ENCODE measurements around the gene CEP120.
A peak's percentile ranks its signal among the peaks of the same experiment; 100 is the strongest.
"Not testable (repeated sequence)": the region's sequence is repeated elsewhere in the genome, so short reads cannot be mapped to it uniquely, and the experiment has no call there.

CEP120 gene

DNA sequence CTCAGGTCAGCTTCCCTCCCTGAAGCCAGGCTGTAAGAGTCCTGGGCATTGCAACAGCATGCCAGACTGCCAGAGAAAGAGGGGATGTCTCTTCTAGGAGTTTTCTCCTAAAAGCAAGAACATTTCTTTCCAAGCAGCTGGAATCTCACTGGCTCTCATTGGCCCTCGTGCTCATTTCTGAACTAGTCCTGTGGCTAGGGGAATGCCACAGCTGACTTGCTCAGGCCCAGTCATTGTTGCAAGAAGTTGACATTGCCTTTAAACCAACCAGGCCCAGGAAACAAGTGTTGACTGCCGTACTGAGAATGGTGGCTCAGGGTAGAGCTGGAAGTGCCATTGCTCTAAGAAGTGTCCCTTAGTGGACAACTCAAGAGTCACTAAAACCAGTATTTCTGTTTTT is 15.0 kb upstream of the CEP120 start:
- DNase-seq = no peak

DNA sequence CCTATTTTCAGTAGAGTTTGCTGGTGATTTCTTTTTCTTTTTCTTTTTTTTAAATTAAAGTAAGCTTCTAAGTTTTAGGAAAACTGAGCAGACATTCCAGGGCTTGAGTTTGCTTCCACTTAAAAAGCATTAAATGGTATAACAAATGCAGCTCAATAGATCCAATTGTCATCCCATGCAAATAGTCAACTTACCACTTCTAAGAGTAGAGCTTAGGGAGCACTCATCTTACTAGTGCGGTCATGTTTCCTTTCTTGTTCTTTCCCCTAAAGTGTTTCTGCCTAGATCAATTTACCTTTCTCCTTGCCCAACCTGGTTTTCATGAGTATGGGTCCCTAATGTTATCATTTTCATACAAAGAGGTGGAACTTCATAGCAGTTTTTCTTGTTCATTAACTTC is 13.0 kb upstream of the CEP120 start:
- DNase-seq = no peak

DNA sequence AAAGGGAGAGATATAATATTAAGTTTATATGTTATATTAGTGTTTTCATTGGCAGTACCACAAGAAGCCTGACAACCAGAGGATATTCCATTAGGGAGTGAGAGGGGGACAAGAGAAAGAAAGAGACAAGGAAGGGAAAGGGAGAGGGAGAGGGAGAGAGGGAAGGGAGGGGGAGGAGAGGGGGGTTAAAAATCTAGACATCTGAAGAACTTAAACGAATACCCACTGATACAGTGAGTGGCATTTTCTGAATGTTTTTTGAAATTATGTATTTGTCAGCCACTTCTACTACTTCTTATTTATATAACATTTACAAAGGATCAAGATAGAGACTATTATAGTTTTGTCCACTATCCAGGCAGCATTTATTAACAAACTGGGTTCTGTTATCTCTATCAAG is 11.6 kb upstream of the CEP120 start:
- no peak for DNase-seq

DNA sequence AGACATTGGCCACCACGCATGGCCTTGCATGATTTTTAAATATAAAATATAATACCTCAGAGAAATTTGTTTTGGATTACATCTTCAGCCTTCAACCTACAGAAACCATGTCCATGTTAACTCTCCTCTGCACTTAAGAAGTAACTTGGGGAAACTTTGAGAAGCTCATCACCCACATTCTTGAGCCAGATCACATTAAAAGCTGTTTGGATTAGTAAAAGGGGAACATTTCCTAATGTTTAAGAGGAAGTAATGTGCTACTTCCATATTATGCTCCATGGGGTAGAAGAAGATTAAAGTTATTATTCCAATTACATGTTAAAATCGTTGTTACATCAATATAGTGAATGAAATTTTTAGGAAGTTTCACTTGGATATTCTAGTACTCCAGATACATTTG is 10.4 kb upstream of the CEP120 start:
- DNase-seq = no peak

DNA sequence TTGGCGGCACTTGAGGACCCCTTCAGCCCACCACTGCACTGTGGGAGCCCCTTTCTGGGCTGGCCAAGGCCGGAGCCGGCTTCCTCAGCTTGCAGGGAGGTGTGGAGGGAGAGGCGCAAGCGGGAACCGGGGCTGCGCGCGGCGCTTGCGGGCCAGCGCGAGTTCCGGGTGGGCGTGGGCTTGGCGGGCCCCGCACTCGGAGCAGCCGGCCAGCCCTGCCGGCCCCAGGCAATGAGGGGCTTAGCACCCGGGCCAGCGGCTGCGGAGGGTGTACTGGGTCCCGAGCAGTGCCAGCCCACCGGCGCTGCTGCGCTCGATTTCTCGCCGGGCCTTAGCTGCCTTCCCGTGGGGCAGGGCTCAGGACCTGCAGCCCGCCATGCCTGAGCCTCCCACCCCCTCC is 7.2 kb upstream of the CEP120 start:
- not testable (repeated sequence) for DNase-seq

DNA sequence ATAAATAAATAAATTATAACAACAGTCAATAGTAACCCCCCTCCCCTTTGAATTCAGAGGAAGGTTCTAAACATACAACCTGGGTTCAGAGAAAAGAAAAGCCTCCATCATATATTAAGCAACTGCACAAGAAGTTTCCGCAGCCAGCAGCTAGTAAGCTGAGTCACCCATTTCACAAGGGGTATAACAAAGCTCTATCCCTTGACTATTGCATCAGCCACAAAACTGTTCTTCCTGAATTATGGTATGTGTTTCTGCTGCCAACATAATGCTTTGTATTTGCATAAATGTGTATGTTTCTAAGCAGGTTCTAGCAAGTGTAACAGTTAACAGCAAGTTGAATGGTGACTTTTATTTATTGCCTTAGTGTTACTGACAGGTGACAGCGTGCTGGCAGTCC is 6.8 kb upstream of the CEP120 start:
- DNase-seq = peak; percentile 40

DNA sequence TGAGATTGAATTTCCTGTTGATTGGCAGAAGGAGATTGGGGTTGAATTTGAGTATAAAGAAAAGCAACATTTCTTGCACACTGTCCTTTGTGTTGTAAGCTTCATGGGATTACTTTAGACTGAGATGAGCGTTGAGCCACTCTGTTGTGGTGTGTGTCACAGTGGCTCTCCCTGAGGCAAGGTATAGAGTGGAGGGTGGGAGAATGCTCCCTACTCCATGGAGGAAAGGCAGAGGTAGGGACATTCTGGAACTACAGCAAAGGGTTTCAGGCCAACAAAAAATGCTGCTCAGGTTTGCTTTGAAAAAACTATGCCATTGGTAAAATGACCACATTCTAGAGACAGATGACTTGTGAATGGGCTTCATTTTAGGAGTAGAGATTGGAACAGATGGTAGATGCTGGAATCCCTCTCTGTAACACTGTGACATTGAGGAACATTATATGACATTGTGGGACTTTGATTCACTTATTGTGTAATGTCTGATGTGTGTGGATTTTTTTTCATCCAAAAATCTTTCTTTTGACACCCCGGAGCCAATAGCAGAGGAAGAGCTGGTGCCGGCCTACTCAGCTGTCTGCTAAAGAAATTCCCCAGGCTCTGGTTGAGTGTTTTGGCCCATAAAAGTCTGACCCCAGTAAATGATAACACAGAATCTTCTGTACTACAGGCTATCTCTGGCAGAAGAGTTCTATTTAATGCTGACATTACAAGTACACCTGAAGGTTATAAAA is 6.2 kb upstream of the CEP120 start:
- no peak for DNase-seq

DNA sequence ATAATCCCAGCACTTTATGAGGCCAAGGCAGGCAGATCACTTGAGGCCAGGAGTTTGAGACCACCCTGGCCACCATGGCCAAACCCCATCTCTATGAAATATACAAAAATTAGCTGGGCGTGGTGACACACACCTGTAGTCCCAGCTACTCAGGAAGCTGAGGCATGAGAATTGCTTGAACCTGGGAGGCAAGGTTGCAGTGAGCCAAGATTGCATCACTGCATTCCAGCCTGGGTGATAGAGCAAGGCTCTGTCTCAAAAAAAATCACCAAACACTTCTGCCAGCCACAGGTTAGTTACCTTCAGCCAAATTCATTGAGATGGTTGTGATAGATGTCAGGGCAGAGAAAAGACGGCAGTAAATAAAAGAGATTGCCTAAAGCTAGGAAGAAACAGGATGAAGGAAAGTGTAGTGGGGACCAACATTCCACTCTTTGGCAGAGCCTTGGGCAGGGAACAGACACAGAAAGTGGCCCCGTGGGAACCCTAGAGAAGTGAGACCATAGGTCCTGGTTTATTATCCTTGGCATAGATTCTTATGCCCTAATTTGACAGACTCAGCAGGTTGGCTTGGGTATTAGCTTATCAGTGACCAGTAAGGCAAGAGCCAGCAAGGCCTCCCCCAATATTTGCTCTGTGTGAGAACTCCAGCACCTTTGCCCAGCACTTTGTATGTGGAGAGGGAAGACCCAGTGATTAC is 5.5 kb upstream of the CEP120 start:
- no peak for DNase-seq

DNA sequence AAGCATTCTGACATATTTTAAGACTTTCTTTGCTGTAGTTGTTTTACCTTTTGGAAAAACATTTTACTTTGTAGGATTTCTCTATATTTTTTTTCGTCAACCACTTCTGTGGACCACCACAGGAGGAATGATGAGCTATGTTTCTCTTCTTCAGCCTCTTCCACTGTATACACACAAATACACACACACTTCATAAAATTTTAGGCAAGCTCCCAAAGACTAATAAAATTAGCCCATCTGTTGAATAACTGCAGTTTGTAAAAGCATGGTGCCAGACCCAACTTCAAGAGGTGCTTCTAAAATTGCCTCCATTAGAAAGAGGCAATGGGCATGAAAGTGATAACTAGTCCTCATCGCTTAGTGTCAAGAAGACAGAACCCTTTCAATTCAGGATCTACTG is 4.1 kb upstream of the CEP120 start:
- no peak for DNase-seq

DNA sequence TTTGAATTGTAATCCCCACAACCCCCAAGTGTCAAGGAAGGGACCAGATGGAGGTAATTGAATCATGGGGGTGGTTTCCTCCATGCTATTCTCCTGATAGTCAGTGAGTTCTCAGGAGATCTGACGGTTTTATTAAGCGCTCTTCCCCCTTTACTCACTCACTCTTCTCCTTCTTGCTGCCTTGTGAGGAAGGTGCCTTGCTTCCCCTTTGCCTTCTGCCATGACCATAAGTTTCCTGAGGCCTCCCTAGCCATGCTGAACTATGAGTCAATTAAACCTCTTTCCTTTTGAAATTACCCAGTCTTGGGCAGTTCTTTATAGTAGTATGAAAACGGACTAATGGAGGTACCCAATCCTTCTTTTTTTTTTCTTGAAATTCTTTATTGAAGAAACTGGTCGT is 2.2 kb upstream of the CEP120 start:
- DNase-seq = no peak

DNA sequence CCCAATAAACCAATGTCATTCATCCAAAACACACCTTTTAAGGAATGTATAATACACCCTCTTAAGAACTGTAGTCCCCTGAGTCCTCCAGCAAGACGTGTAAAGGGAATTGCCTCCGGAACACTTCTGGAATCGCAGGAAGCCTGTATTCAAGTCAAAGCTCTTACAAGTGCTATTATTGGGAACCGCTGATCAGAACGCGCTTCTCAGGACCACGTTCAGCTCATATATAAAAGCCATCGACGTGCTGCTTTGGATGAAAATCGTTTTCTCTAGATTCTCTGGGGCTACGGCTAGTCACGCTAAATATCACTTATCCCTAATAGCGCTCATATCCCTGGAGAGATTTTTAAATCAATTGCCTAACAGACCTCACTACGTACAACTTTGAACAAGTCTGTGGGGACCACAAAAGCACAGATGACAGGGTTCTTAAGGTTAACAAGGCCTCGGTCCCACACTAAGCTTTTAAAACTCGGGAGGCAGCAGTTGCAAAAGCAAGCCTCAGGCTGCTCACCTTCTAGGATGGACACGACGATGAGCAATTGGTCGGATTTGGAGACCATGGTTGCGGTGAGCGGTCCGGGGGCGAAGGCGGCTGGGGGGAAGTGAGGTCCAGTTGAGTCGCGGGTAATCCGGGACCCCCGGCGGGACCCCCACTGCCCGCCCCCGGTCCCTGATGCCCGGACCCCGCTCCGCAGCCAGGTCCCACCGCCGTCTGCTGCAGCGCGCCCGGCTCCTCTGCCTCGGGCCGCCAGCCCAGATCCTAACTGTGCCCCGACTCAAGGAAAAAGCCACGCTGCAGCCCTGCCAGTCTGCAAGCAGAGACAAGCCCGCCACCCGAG is 548 bp downstream of the CEP120 start:
- DNase-seq = no peak

DNA sequence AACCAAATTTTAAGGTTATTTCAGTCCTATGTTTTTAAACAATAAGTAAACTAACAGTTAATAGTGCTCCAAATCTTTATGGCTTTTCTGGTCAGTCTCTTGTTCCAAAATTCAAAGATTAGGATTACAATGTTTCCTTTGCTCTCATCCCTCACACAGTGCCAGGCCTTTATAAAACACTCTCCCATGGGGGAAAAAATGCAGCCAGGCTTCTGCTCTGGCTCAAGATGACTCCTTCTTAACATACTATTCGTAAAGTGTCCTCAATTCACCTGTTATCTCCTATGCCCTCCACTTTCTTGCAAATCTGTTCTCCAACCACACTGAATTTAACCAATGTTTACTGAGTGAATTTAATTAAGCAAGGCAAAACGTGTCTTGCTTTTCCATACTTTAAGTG is 1.4 kb downstream of the CEP120 start:
- DNase-seq = no peak

DNA sequence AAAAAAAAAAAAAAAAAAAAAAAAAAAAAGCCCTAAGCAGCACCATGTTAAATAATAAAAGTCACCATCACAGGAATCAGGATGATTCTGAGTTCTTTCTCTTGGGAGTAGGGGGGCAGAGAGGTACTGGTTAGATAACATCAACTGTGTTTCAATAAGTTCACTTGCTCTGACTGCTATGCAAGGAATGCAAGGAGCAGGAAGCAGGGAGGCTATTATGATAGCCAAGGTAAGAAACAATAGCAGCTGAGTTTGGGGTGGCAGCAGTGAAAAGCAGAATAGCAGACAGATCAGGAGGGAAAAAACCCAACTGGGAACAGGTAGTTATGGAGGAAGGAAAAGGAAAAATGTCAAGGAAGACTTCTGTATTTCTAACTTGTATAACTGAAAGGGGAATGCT is 8.2 kb downstream of the CEP120 start:
- DNase-seq = no peak

DNA sequence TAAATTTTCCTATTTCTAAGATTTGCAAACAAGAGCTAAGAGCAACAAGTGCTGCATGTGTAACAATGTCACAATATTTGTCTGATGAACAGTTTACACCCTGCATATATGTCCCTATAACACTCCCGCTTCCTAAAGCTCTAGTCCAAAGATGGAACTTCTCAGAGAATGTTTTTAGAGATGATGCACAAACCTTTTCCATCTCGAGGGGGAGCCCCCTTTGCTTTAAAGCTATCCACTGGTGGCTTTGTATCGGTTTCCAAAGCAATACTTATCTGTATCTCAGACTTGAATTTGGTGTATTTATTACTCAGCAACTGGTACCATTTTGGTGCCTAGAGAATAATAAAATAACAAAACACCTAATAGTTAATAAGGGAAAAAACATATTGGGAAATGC is 11.0 kb downstream of the CEP120 start:
- no peak for DNase-seq

DNA sequence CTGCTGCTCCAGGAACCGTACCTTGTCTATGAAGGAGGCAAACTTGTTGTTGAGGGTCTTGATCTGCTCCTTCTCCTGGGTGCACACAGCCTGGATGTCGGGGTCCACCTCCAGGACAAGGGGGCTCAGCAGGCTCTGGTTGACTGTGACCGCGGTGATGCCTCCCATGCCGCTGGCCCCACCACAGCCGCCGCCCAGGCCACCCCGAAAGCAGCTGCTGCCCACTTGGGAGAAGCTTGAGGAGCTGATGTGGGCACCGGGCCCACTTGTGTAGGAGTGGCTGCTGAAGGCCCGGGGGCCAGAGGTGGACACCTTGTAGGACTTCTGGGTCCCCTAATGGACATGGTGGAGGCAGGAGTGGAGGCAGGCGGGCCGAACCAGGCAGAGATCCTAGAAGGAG is 21.2 kb downstream of the CEP120 start:
- not testable (repeated sequence) for DNase-seq

DNA sequence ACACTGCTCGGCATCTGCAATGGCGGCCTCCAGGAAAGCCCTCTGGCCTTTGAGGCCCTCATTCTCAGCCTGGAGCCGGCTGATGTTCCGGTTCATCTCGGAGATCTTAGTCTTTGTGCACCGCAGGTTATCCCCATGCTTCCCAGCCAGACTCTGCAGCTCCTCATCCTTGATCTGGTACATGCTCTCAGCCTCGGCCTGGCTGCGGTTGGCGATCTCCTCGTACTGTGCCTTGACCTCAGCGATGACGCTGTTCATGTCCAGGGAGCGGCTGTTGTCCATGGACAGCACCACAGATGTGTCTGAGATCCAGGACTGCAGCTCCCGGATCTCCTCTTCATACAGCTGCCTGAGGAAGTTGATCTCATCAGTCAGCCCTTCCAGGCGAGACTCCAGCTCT is 21.9 kb downstream of the CEP120 start:
- DNase-seq = no peak

DNA sequence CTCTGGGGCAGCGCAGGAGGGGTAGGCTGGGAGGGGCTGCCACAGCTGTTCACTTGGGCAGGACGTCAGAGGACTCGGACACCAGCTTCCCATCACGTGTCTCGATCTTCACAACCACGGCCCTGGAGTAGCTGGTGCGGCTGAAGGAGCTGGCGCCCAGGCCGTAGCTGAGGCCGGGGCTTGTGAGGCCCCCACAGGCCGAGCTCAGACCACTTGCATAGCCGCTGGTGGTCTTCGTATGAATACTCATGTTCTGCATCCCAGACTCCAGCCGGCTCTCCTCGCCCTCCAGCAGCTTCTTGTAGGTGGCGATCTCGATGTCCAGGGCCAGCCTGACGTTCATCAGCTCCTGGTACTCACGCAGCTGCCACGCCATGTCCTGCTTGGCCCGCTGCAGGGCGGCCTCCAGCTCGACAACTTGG is 22.3 kb downstream of the CEP120 start:
- not testable (repeated sequence) for DNase-seq

DNA sequence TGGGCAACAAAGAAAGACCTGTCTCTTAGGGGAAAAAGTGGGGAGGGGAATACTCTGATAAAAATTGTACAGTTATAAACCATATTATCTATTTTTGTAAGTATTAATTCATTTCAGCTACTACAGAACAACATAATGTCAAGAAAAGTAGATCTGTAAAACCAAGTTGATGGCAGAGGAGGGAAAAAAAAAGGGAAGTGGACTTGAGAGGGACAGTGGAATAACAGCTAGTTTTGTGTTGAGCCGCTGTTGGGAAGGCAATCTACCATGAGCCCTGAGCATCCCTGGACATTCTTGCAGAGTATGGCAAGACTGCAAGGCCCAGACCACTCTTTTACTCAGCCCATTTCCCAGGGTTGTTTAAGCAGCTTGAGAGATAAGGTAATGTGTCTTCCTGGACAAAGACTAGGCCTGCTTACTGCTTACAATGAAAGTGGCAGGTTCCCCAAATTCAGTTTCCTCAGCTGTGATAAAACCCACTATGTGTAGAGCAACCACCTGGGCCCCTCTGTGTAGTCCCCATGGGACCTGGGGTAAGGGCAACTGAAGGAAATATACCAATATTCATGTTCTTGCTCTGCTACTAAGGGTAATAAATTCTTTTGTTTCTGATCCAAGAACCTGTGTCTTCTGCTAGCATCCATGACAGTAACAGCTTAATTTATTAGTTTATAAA is 25.0 kb downstream of the CEP120 start:
- DNase-seq = no peak

DNA sequence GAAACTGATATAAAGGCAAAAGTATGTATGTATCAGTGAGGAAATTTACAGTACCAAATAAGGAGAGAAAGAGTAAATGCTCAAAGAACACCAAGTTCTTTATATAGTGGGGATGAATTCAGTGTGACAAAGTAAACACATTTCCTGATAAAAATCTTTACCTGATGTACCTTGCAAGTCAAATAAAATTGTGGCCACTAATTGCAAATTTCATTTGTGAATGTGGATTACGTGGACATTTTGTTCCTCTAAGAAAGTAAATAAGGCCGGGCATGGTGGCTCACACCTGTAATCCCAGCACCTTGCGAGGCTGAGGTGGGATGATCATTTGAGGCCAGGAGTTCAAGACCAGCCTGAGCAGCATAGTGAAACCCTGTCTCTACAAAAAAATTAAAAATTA is 25.7 kb downstream of the CEP120 start:
- no peak for DNase-seq

DNA sequence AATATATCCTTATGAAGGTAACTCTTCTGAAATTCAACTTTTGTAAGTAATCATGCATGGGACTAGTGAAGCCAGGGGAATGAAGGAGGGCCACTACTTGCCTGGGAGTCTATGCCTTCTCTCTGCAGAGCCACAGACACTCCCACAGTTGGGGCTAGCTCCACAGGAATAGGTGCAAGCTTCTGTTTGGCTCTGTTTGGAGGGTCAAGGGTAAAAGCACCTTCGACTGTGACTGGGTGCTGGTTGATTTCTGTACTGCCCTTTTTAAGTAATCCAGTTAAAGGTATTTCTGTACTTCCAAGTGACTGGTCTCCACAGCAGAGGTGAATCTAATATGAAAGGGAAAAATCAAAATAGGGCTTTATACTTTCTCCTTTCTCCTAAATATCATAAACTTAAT is 32.2 kb downstream of the CEP120 start:
- DNase-seq = no peak

DNA sequence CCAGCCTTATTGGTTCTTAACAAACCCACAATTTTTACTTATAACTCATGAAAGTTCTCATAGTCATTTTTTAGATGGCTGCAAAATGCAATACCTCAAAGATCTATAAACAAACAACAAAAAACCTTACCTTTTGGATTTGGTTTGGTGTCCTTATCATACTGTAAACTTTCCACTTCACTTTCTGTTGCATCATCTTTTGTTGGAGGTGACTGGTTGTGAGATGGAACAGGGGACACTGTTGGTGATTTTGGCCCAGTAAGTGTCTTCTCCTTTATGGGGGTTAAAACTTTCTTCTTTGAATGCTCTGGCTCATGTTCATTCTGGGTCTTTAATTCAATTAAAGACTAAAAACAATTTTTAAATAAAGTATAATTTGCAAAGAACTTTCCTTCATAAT is 33.4 kb downstream of the CEP120 start:
- DNase-seq = no peak

DNA sequence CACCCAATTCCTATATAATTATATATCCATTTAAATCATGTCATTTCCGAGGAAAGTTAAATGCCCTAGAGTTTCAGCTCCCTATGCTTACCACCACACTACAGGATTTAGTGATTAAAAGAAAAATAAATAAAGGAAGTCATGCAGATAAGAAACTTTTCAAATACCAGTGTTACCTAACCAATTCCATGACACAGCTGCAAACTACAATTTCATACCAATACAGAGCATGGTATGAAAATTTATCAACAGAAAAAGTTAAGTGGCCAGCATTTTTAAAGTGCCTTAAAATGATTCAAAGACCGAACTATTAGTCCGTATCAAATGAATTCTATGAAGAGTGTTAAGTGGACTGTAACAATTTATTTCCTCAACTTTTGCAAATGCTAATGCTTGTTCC is 35.9 kb downstream of the CEP120 start:
- DNase-seq = no peak

DNA sequence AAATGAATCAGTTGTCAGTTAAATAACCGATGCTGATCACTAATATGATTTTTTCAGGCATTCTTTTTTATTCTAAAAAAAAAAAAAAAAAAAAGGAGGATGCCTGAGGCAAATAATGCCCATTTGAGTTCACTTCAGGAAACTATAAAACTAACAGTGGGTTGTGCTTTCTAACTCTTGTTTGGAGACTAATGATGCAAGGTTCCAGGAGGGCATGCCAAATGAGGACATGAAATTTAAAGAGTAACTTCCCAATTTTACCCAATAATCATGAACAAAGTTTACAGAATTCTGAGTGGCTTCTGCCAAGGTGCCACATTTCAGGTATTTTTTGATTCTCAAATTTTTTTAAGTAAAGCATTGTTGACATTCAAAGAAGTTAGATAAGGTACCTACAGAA is 41.0 kb downstream of the CEP120 start:
- no peak for DNase-seq
